IMR-90 (cell line): Measurements from ENCODE around the gene UNC5A. TPM values are rescaled to one million over a fixed set of nuclear protein-coding genes. Genes with fewer than 3 reads are reported as not detected.

Experiments
- ATAC-seq: fragments of 200-7000 bp; cut with Tn5 transposase; 2 replicates; pipeline ENCODE4 v1.9.1; 2020; ENCODE audit warnings: low read depth, mild to moderate bottlenecking, moderate library complexity
- BruUV-seq: library from RNA; stranded (reverse); fragments of 400-500 nt; replicated peaks from 2 replicates; lab custom pipeline; 2021; lab: Mats Ljungman, UMichigan
- CTCF ChIA-PET: fragments of 300-600 bp; formaldehyde crosslinking; extraction: SDS; loops from one replicate; lab custom pipeline; 2021; ENCODE audit warnings: antibody characterized with exemption; lab: Yijun Ruan, JAX
- POLR2A ChIA-PET: fragments of 300-600 bp; sonication (Branson Sonifier 250); formaldehyde crosslinking; loops from one replicate; lab custom pipeline; 2022; ENCODE audit warnings: antibody characterized with exemption; ENCODE audit not compliant: unreplicated experiment; lab: Charles Lee
- DNase-seq: peaks from one replicate; pipeline ENCODE4 v3.0.0; 2013
- H2AFZ ChIP-seq: replicated peaks from 2 replicates; pipeline ENCODE3; 2013; ENCODE audit warnings: low read length, mild to moderate bottlenecking; ENCODE audit not compliant: poor library complexity
- H2AK5ac ChIP-seq: 2 replicates; pipeline ENCODE4 v1.6.1; 2013; ENCODE audit warnings: low read depth, low read length, inconsistent platforms
- H2AK9ac ChIP-seq: replicated peaks from 2 replicates; pipeline ENCODE3; 2013; ENCODE audit warnings: mild to moderate bottlenecking, low read depth, low read length, moderate library complexity; ENCODE audit not compliant: poor library complexity
- H2BK120ac ChIP-seq: 2 replicates; pipeline ENCODE4 v1.6.1; 2013; ENCODE audit warnings: low read depth, low read length, inconsistent platforms
- H2BK15ac ChIP-seq: 3 replicates; pipeline ENCODE4 v1.6.1; 2013; ENCODE audit warnings: low read depth, low read length, inconsistent platforms
- H2BK20ac ChIP-seq: 2 replicates; pipeline ENCODE4 v1.6.1; 2013; ENCODE audit warnings: low read depth, mild to moderate bottlenecking, inconsistent platforms, low read length, moderate library complexity
- H2BK5ac ChIP-seq: 2 replicates; pipeline ENCODE4 v1.6.1; 2013; ENCODE audit warnings: mild to moderate bottlenecking, low read depth, low read length, inconsistent platforms; ENCODE audit not compliant: poor library complexity, severe bottlenecking
- H3K14ac ChIP-seq: replicated peaks from 2 replicates; pipeline ENCODE4 v1.6.1; 2013; ENCODE audit warnings: low read depth, low read length, inconsistent platforms
- H3K18ac ChIP-seq: 2 replicates; pipeline ENCODE4 v1.6.1; 2013; ENCODE audit warnings: low read depth, low read length, control low read depth
- H3K23ac ChIP-seq: 2 replicates; pipeline ENCODE4 v1.6.1; 2013; ENCODE audit warnings: low read depth, low read length, inconsistent platforms
- H3K27ac ChIP-seq: 2 replicates; pipeline ENCODE4 v1.5.1; 2013; ENCODE audit warnings: mild to moderate bottlenecking, control low read depth, low read length; ENCODE audit not compliant: insufficient read depth
- H3K27me3 ChIP-seq: 2 replicates; pipeline ENCODE4 v1.6.1; 2013; ENCODE audit warnings: low read length; ENCODE audit not compliant: control insufficient read depth, insufficient read depth
- H3K36me3 ChIP-seq: 2 replicates; pipeline ENCODE4 v1.6.1; 2013; ENCODE audit warnings: low read length, mixed read lengths; ENCODE audit not compliant: control insufficient read depth, insufficient read depth
- H3K4ac ChIP-seq: 2 replicates; pipeline ENCODE4 v1.6.1; 2013; ENCODE audit warnings: low read depth, low read length, inconsistent platforms
- H3K4me1 ChIP-seq: 2 replicates; pipeline ENCODE4 v1.6.1; 2013; ENCODE audit warnings: low read length, mixed read lengths; ENCODE audit not compliant: control insufficient read depth, insufficient read depth
- H3K4me2 ChIP-seq: 2 replicates; pipeline ENCODE4 v1.6.1; 2013; ENCODE audit warnings: low read depth, mild to moderate bottlenecking, control low read depth, low read length, moderate library complexity
- H3K4me3 ChIP-seq: 2 replicates; pipeline ENCODE4 v1.5.1; 2013; ENCODE audit warnings: low read depth, mild to moderate bottlenecking, control low read depth, low read length, moderate library complexity; ENCODE audit not compliant: insufficient read depth
- H3K56ac ChIP-seq: 2 replicates; pipeline ENCODE4 v1.6.1; 2013; ENCODE audit warnings: low read length, inconsistent platforms; ENCODE audit not compliant: insufficient read depth; ENCODE audit errors: extremely low read depth
- H3K79me1 ChIP-seq, 2 experiments: 2 replicates each; pipeline ENCODE4 v1.6.1; 2013; ENCODE audit warnings: low read length in 2 of 2, inconsistent platforms in 1 of 2, low read depth in 1 of 2
- H3K9ac ChIP-seq: 2 replicates; pipeline ENCODE4 v1.6.1; 2013; ENCODE audit warnings: low read depth, low read length, control low read depth
- H3K9me1 ChIP-seq: 2 replicates; pipeline ENCODE4 v1.6.1; 2013; ENCODE audit warnings: low read length, inconsistent platforms; ENCODE audit not compliant: insufficient read depth
- H3K9me3 ChIP-seq: 2 replicates; pipeline ENCODE4 v1.6.1; 2013; ENCODE audit warnings: low read length; ENCODE audit not compliant: control insufficient read depth, insufficient read depth
- H4K20me1 ChIP-seq: 2 replicates; pipeline ENCODE4 v1.6.1; 2013; ENCODE audit warnings: low read length, inconsistent platforms; ENCODE audit not compliant: insufficient read depth
- H4K5ac ChIP-seq: 2 replicates; pipeline ENCODE4 v1.6.1; 2013; ENCODE audit warnings: mild to moderate bottlenecking, low read depth, low read length, control low read depth
- H4K8ac ChIP-seq, 2 experiments: 2 replicates each; pipeline ENCODE4 v1.6.1; 2013; ENCODE audit warnings: low read depth in 2 of 2, low read length in 2 of 2, control low read depth in 1 of 2, inconsistent platforms in 1 of 2
- H4K91ac ChIP-seq: 2 replicates; pipeline ENCODE4 v1.6.1; 2013; ENCODE audit warnings: low read depth, low read length, inconsistent platforms; ENCODE audit not compliant: insufficient read depth
- BHLHE40 ChIP-seq: fragments of 150-350 bp; IDR thresholded peaks from 2 replicates; pipeline ENCODE4 v1.6.1; 2016; ENCODE audit warnings: mild to moderate bottlenecking, low read depth, low read length
- CHD1 ChIP-seq: IDR thresholded peaks from 2 replicates; pipeline ENCODE4 v1.6.1; 2012; ENCODE audit warnings: low read depth, low read length, improper control_type of control experiment
- FOS ChIP-seq: fragments of 150-350 bp; IDR thresholded peaks from 2 replicates; pipeline ENCODE4 v1.6.1; 2016; ENCODE audit warnings: low read depth, low read length
- MAZ ChIP-seq: IDR thresholded peaks from 2 replicates; pipeline ENCODE4 v1.6.1; 2012; ENCODE audit warnings: low read depth, mild to moderate bottlenecking, low read length, improper control_type of control experiment, moderate library complexity, borderline replicate concordance
- MXI1 ChIP-seq: IDR thresholded peaks from 2 replicates; pipeline ENCODE4 v1.6.1; 2012; ENCODE audit warnings: low read depth, mild to moderate bottlenecking, low read length, moderate library complexity, borderline replicate concordance
- NFE2L2 ChIP-seq: fragments of 150-350 bp; IDR thresholded peaks from 2 replicates; pipeline ENCODE4 v1.6.1; 2016; ENCODE audit warnings: low read depth, mild to moderate bottlenecking, low read length
- POLR2A ChIP-seq: IDR thresholded peaks from 2 replicates; pipeline ENCODE4 v1.6.1; 2012; ENCODE audit warnings: mild to moderate bottlenecking, low read depth, low read length
- RAD21 ChIP-seq: IDR thresholded peaks from 2 replicates; pipeline ENCODE4 v1.6.1; 2012; ENCODE audit warnings: low read length, improper control_type of control experiment
- RCOR1 ChIP-seq: IDR thresholded peaks from 2 replicates; pipeline ENCODE4 v1.6.1; 2012; ENCODE audit warnings: mild to moderate bottlenecking, low read length, improper control_type of control experiment; ENCODE audit not compliant: insufficient replicate concordance
- SMC3 ChIP-seq: fragments of 150-350 bp; IDR thresholded peaks from 2 replicates; pipeline ENCODE4 v1.6.1; 2016; ENCODE audit warnings: low read depth, mild to moderate bottlenecking, antibody characterized with exemption, low read length, moderate library complexity
- WGBS, 2 experiments: methylation state at CpG; one replicate each; pipeline versions ENCODE4 v1.1.5 to v1.1.7; 2013; ENCODE audit warnings: missing lambda C conversion rate in 2 of 2; ENCODE audit not compliant: insufficient read length in 1 of 2; ENCODE audit errors: extremely low coverage in 2 of 2; 5-methylcytosine and 5-hydroxymethylcytosine counted together
- dilution Hi-C: fragments of 300-500 bp; cut with HindIII; formaldehyde crosslinking; loops from one replicate; pipeline ENCODE4 v1.14.3; 2018; ENCODE audit warnings: low sequenced_read_pairs; ENCODE audit not compliant: unreplicated experiment
- in situ Hi-C: fragments of 300-500 bp; cut with MboI; formaldehyde crosslinking; loops from 3 replicates; pipeline ENCODE4 v1.14.3; 2019; ENCODE audit warnings: low sequenced_read_pairs, inconsistent platforms, mixed read lengths
- intact Hi-C: fragments of 100-400 bp; cut with micrococcal nuclease; formaldehyde crosslinking; loops from 2 replicates; pipeline ENCODE4 v1.10.0; 2022
- polyA plus RNA-seq, 3 experiments: library from polyadenylated mRNA; depleted of rRNA; stranded (reverse); fragments of >200 nt; gene quantifications; 2 replicates each; pipeline ENCODE4 v1.2.3, GENCODE V29; 2012; ENCODE audit warnings: low replicate concordance in 1 of 3
- total RNA-seq: library from RNA; depleted of rRNA; stranded (reverse); fragments of >200 nt; gene quantifications from 2 replicates; pipeline ENCODE4 v1.2.3, GENCODE V29; 2012
- TF ChIP-seq, protein P1 (sequence below): fragments of 150-350 bp; IDR thresholded peaks from 2 replicates; pipeline ENCODE4 v1.6.1; 2016; ENCODE audit warnings: low read depth, mild to moderate bottlenecking, low read length, moderate library complexity, borderline replicate concordance

The UNC5A gene
- total and polyA plus RNA-seq, 2 of the 4 experiments (the other 2 are of a cell fraction): not detected

DNA sequence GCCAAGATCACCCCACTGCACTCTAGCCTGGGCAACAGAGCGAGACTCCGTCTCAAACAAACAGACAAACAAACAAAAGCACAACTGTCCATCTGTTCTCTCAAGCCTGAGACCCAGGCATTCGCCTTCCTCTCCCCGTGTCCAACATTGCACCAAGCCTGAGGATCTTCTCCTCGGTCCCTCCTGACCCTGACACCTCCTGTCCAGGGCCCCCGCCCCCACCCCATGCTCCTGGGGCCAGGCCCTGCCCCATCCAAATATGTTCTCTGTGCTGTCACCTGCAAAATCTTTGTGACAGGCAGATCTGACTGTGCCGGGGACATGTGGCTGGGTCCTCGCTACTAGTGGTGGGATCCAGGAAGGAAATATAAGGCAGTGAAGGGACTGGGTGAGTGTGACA is 33.4 kb upstream of the UNC5A start:
- ChIA-PET CTCF (no interaction called here), POLR2A (no interaction called here)
- H3K27ac ChIP-seq: no peak overlapping the region
- no peak overlapping the region for H4K91ac ChIP-seq
- no peaks in the 10 kb centered on the region for H3K9me1 ChIP-seq
- in situ Hi-C loops: no loop called here
- no peak overlapping the region for H3K14ac ChIP-seq
- H4K20me1 ChIP-seq: no peaks in the 10 kb centered on the region; the same call in 1 of the 2 replicates
- no peaks in the 10 kb centered on the region for H3K36me3 ChIP-seq
- H3K4me1 ChIP-seq: no peaks in the 10 kb centered on the region
- no TSS peak for BruUV-seq
- DNase-seq (no peak), ATAC-seq (no peak)
- H2AK5ac ChIP-seq: no peak overlapping the region
- intact Hi-C loops: no loop called here
- no peak overlapping the region for H4K8ac ChIP-seq
- peaks cover 2% of the 10 kb centered on the region; the same call in 1 of the 2 replicates for H3K9me3 ChIP-seq
- no peak overlapping the region for H2AK9ac ChIP-seq
- H4K5ac ChIP-seq: no peak overlapping the region
- H2AFZ ChIP-seq: no peak overlapping the region
- no peak overlapping the region for H3K56ac ChIP-seq
- no peak overlapping the region for H2BK20ac ChIP-seq
- no peak overlapping the region for H3K9ac ChIP-seq
- no peak overlapping the region for H3K23ac ChIP-seq
- no peak overlapping the region for H3K4me2 ChIP-seq
- H3K4me3 ChIP-seq: no peak overlapping the region
- H3K18ac ChIP-seq: no peak overlapping the region
- 60% methylated on average over 6 of the region's 8 CpGs; no CpG with 5 or more reads in 1 of the 2 experiments for WGBS, 2 experiments
- TF ChIP-seq RCOR1 (no peak), RAD21 (no peak), BHLHE40 (no peak), MXI1 (no peak), POLR2A (no peak), FOS (no peak), CHD1 (no peak), NFE2L2 (no peak), SMC3 (no peak), MAZ (no peak)
- TF ChIP-seq, protein P1, sequence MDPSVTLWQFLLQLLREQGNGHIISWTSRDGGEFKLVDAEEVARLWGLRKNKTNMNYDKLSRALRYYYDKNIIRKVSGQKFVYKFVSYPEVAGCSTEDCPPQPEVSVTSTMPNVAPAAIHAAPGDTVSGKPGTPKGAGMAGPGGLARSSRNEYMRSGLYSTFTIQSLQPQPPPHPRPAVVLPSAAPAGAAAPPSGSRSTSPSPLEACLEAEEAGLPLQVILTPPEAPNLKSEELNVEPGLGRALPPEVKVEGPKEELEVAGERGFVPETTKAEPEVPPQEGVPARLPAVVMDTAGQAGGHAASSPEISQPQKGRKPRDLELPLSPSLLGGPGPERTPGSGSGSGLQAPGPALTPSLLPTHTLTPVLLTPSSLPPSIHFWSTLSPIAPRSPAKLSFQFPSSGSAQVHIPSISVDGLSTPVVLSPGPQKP: no peak
- H2BK15ac ChIP-seq: no peak overlapping the region
- H3K27me3 ChIP-seq: peaks cover 56% of the 10 kb centered on the region
- dilution Hi-C loops: no loop called here
- no peaks in the 10 kb centered on the region for H3K79me1 ChIP-seq
- H2BK5ac ChIP-seq: no peak overlapping the region
- no peak overlapping the region for H3K4ac ChIP-seq
- no peak overlapping the region for H2BK120ac ChIP-seq
